GM21737 (cell line): ENCODE data around the gene DIP2C.

Experiments used
- ATAC-seq: cut with Tn5 transposase; IDR thresholded peaks from one replicate; pipeline ENCODE4 v1.9.1; 2021; ENCODE audit warnings: mild to moderate bottlenecking, moderate library complexity; ENCODE audit not compliant: unreplicated experiment

DIP2C gene

GRCh38 chr10:299512-299911 is 390.0 kb downstream of the DIP2C start:
- ATAC-seq = no peak

GRCh38 chr10:298033-298432 is 391.4 kb downstream of the DIP2C start:
- ATAC-seq = no peak

- ATAC-seq = no peak
Measured at GRCh38 chr10:297567-297966, 391.9 kb downstream of the DIP2C start.

GRCh38 chr10:293636-294035 is 395.8 kb downstream of the DIP2C start:
- no peak for ATAC-seq

GRCh38 chr10:290026-290725 is 399.3 kb downstream of the DIP2C start:
- ATAC-seq = no peak

GRCh38 chr10:289581-289980 is 399.9 kb downstream of the DIP2C start:
- ATAC-seq = no peak

- no peak for ATAC-seq
Measured at GRCh38 chr10:288316-289200, 400.9 kb downstream of the DIP2C start.

- no peak for ATAC-seq
Measured at GRCh38 chr10:287814-288213, 401.7 kb downstream of the DIP2C start.

- ATAC-seq = no peak
Measured at GRCh38 chr10:287026-287709, 402.3 kb downstream of the DIP2C start.

GRCh38 chr10:285216-285615 is 404.3 kb downstream of the DIP2C start:
- ATAC-seq = no peak

- ATAC-seq = peak; percentile 75
Measured at GRCh38 chr10:283916-284356, 405.5 kb downstream of the DIP2C start.

- ATAC-seq = no peak
Measured at GRCh38 chr10:283140-283479, 406.4 kb downstream of the DIP2C start.

GRCh38 chr10:282294-283139 is 407.0 kb downstream of the DIP2C start:
- ATAC-seq = no peak

- ATAC-seq = no peak
Measured at GRCh38 chr10:279655-280054, 409.8 kb downstream of the DIP2C start.

- ATAC-seq = no peak
Measured at GRCh38 chr10:279232-279631, 410.2 kb downstream of the DIP2C start.

- no peak for ATAC-seq
Measured at GRCh38 chr10:278707-279106, 410.8 kb downstream of the DIP2C start.

GRCh38 chr10:277963-278362 is 411.5 kb downstream of the DIP2C start:
- ATAC-seq = no peak

GRCh38 chr10:275680-276079 is 413.8 kb downstream of the DIP2C start:
- no peak for ATAC-seq

- ATAC-seq = no peak
Measured at GRCh38 chr10:274866-275265, 414.6 kb downstream of the DIP2C start.

- no peak for ATAC-seq
Measured at GRCh38 chr10:273088-273487, 416.4 kb downstream of the DIP2C start.

- ATAC-seq = no peak
Measured at GRCh38 chr10:271722-272121, 417.7 kb downstream of the DIP2C start.
